HepG2 (cell line): ENCODE results near the gene SH2D2A. TPM values are rescaled to one million over a fixed set of nuclear protein-coding genes. Genes with fewer than 3 reads are reported as not detected.
A peak's percentile ranks its signal among the peaks of the same experiment; 100 is the strongest.

Experiments
- ATAC-seq: fragments of 200-7000 bp; cut with Tn5 transposase; 3 replicates; pipeline ENCODE4 v1.9.1; 2020; ENCODE audit warnings: mild to moderate bottlenecking, moderate library complexity
- BruUV-seq: library from RNA; stranded (reverse); fragments of 400-500 nt; replicated peaks from 2 replicates; lab custom pipeline; 2021; lab: Mats Ljungman, UMichigan
- CTCF ChIA-PET: fragments of 300-600 bp; formaldehyde crosslinking; extraction: SDS; loops from one replicate; lab custom pipeline; 2021; ENCODE audit warnings: low total read pairs, inconsistent platforms, low intra/inter-chr PET ratio; lab: Yijun Ruan, JAX
- POLR2A ChIA-PET: fragments of 350-600 bp; sonication (Branson Sonifier 250); formaldehyde crosslinking; loops from one replicate; lab custom pipeline; 2020; ENCODE audit warnings: antibody characterized with exemption, inconsistent platforms; lab: Yijun Ruan, JAX
- DNase-seq: peaks from one replicate; pipeline ENCODE4 v3.0.0-alpha.2; 2015; ENCODE audit warnings: low spot score
- FAIRE-seq: peaks from 3 replicates; lab custom pipeline; 2011; peaks lifted over from hg19 to GRCh38; lab: Jason Lieb, UNC
- H2AFZ ChIP-seq: one replicate; pipeline ENCODE4 v1.6.1; 2011; ENCODE audit warnings: low read length, inconsistent platforms
- H3K27ac ChIP-seq: fragments of 300-600 bp; 3 replicates; pipeline ENCODE4 v1.8.0; 2011; ENCODE audit warnings: mixed run types, mild to moderate bottlenecking, mixed read lengths, low read length, inconsistent platforms; ENCODE audit not compliant: insufficient read depth; ENCODE audit errors: extremely low read length
- H3K27me3 ChIP-seq, 2 experiments: fragments of 200-600 bp in 1 of 2; 2 replicates in 1 of 2; 3 replicates in 1 of 2; pipeline versions ENCODE4 v1.6.0 to v1.8.0; 2011; ENCODE audit warnings: low read length in 2 of 2, mild to moderate bottlenecking in 2 of 2, moderate library complexity in 2 of 2, inconsistent platforms in 1 of 2; ENCODE audit not compliant: insufficient read depth in 2 of 2, control insufficient read depth in 1 of 2
- H3K36me3 ChIP-seq, 2 experiments: fragments of 200-600 bp in 1 of 2; replicated peaks in 1 of 2; 2 replicates in 1 of 2; 3 replicates in 1 of 2; pipeline versions ENCODE4 v1.5.1 to v1.8.0; 2011; ENCODE audit warnings: low read length in 2 of 2, inconsistent platforms in 1 of 2; ENCODE audit not compliant: insufficient read depth in 2 of 2, control insufficient read depth in 1 of 2
- H3K4me1 ChIP-seq: 2 replicates; pipeline ENCODE4 v1.5.1; 2012; ENCODE audit warnings: low read length, inconsistent platforms; ENCODE audit not compliant: insufficient read depth
- H3K4me2 ChIP-seq: 2 replicates; pipeline ENCODE4 v1.6.0; 2011; ENCODE audit warnings: low read depth, low read length, inconsistent platforms
- H3K4me3 ChIP-seq, 3 experiments: fragments of 200-600 bp in 1 of 3; sonication (generic), shearing (Covaris generic) in 1 of 3; replicated peaks in 1 of 3; 2 replicates each; pipeline ENCODE4 v1.5.1; 2011 to 2016; ENCODE audit warnings: low read length in 3 of 3, inconsistent platforms in 2 of 3, low read depth in 2 of 3, mild to moderate bottlenecking in 2 of 3, control low read depth in 1 of 3, mixed read lengths in 1 of 3; ENCODE audit not compliant: insufficient read depth in 1 of 3
- H3K79me2 ChIP-seq: one replicate; pipeline ENCODE4 v1.6.1; 2011; ENCODE audit warnings: low read length, inconsistent platforms; ENCODE audit not compliant: insufficient read depth
- H3K9ac ChIP-seq: 2 replicates; pipeline ENCODE4 v1.6.0; 2011; ENCODE audit warnings: mild to moderate bottlenecking, low read depth, low read length, inconsistent platforms; ENCODE audit not compliant: insufficient read depth
- H3K9me3 ChIP-seq: 2 replicates; pipeline ENCODE4 v1.5.1; 2012; ENCODE audit warnings: mild to moderate bottlenecking, low read length
- H4K20me1 ChIP-seq: 2 replicates; pipeline ENCODE4 v1.6.0; 2011; ENCODE audit warnings: inconsistent platforms, mild to moderate bottlenecking, low read length, moderate library complexity; ENCODE audit not compliant: insufficient read depth
- CREB1 ChIP-seq, 2 experiments: fragments of 450-650 bp in 1 of 2; IDR thresholded peaks; 2 replicates each; pipeline ENCODE4 v1.6.1; 2016 to 2017; ENCODE audit warnings: control low read depth in 1 of 2, mild to moderate bottlenecking in 1 of 2, missing compliant biosample characterization in 1 of 2, missing genetic modification characterization in 1 of 2
- KMT2B ChIP-seq: IDR thresholded peaks from 2 replicates; pipeline ENCODE4 v1.6.1; 2016; ENCODE audit warnings: missing genetic modification reagents, missing compliant biosample characterization
- NAIF1 ChIP-seq: sonication (generic); formaldehyde crosslinking; IDR thresholded peaks from 2 replicates; pipeline ENCODE4 v1.5.0; 2020; ENCODE audit warnings: mild to moderate bottlenecking, missing genetic modification reagents, borderline replicate concordance
- POLR2G ChIP-seq: fragments of 200-400 bp; formaldehyde crosslinking; IDR thresholded peaks from 2 replicates; pipeline ENCODE4 v1.6.1; 2018; ENCODE audit warnings: mild to moderate bottlenecking, low read depth, low read length, moderate library complexity
- PRDM10 ChIP-seq: sonication (generic); formaldehyde crosslinking; IDR thresholded peaks from 2 replicates; pipeline ENCODE4 v1.4.0; 2020; ENCODE audit warnings: low read depth, missing genetic modification reagents
- REL ChIP-seq: sonication (generic); formaldehyde crosslinking; conservative IDR thresholded peaks from 2 replicates; pipeline ENCODE4 v1.8.0; 2022; ENCODE audit warnings: mild to moderate bottlenecking, missing genetic modification reagents, moderate library complexity
- REPIN1 ChIP-seq: sonication (generic); formaldehyde crosslinking; IDR thresholded peaks from 2 replicates; pipeline ENCODE4 v1.8.0; 2022; ENCODE audit warnings: missing genetic modification reagents, low read depth, mild to moderate bottlenecking, borderline replicate concordance
- ZEB1 ChIP-seq: IDR thresholded peaks from 2 replicates; pipeline ENCODE4 v1.6.1; 2012; ENCODE audit warnings: mild to moderate bottlenecking, low read depth, inconsistent platforms; ENCODE audit not compliant: insufficient replicate concordance
- ZNF18 ChIP-seq: sonication (generic); formaldehyde crosslinking; IDR thresholded peaks from 2 replicates; pipeline ENCODE4 v1.8.0; 2022; ENCODE audit warnings: mild to moderate bottlenecking, missing genetic modification reagents; ENCODE audit not compliant: insufficient replicate concordance
- ZSCAN21 ChIP-seq: sonication (generic); formaldehyde crosslinking; IDR thresholded peaks from 2 replicates; pipeline ENCODE4 v1.8.0; 2022; ENCODE audit warnings: mild to moderate bottlenecking, missing genetic modification reagents, moderate library complexity, borderline replicate concordance
- WGBS: methylation state at CpG from one replicate; pipeline ENCODE4 v1.1.6; 2017; ENCODE audit warnings: low lambda C conversion rate; 5-methylcytosine and 5-hydroxymethylcytosine counted together
- in situ Hi-C: cut with HindIII; loops from 2 replicates; pipeline ENCODE4 v1.10.0; 2017; ENCODE audit warnings: low pct_unique_long_range_greater_than_20kb; ENCODE audit not compliant: extremely low pct_ligation_motif_present
- intact Hi-C: fragments of 100-400 bp; cut with micrococcal nuclease; formaldehyde crosslinking; loops from one replicate; pipeline ENCODE4 v1.10.0; 2022; ENCODE audit not compliant: unreplicated experiment
- polyA plus RNA-seq, 8 experiments: library from polyadenylated mRNA; depleted of rRNA in 3 of 8; stranded (reverse) in 7 of 8; unstranded in 1 of 8; fragments of >200 nt; fragmentation: Illumina TruSeq in 4 of 8; extraction: Trizol in 4 of 8; gene quantifications; 2 replicates each; pipeline versions ENCODE4 v1.2.1 to v1.2.3, GENCODE V29; 2011 to 2016; ENCODE audit warnings: low read depth in 4 of 8, missing spikeins in 1 of 8, mixed read lengths in 1 of 8; ENCODE audit not compliant: insufficient read depth in 1 of 8
- total RNA-seq, 5 experiments: library from RNA; depleted of rRNA; stranded (reverse); fragments of >200 nt; fragmentation: Illumina TruSeq; extraction: Trizol; gene quantifications; 2 replicates each; pipeline ENCODE4 v1.2.3, GENCODE V29; 2016; ENCODE audit warnings: low read depth in 1 of 5

The SH2D2A gene
- total and polyA plus RNA-seq, 2 of the 13 experiments (the other 11 are each of a cell fraction or from before 2014, with no cell fraction given): 0.57 to 0.73 TPM

DNA sequence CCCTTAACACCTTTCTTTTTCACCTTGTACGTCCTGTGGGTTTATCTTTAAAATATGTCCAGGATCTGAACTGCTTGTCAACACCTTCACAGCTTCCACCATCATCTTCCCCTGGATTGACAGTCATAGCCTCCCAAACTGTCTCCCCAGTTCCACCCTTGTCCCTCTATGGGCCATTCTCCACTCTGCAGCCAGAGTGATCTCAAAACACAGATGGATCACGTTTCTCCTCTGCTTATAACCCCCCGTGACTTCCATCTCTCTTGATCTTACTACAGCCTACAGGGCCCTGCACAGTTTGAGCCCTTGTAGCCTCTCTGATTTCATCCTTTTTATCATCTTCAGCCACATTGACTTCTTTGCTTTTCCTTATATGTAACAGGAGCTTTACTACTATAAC lies 38.0 kb upstream of the SH2D2A start (continued):
- TF ChIP-seq PRDM10 (no peak), REPIN1 (CRISPR knock-in tag) (no peak), ZSCAN21 (CRISPR knock-in tag) (no peak)

GRCh38 chr1:156853761-156854160 lies 37.1 kb upstream of the SH2D2A start:
- no peaks in the 10 kb centered on the region for H3K36me3 ChIP-seq
- H3K27me3 ChIP-seq: peaks cover 8 to 46% of the 10 kb centered on the region in 2 experiments; a peak in 3 of 5 replicates
- H2AFZ ChIP-seq: no peak overlapping the region
- no peaks in the 10 kb centered on the region for H3K79me2 ChIP-seq
- no peak for FAIRE-seq
- no peak for ATAC-seq
- peaks cover 21% of the 10 kb centered on the region for H3K4me1 ChIP-seq
- TF ChIP-seq NAIF1 (no peak), CREB1 (IDR thresholded peaks at IDR 0.05) (peak; percentile 53; the same call in 1 of the 2 replicates), CREB1 (CRISPR knock-in tag; IDR thresholded peaks at IDR 0.05) (no peak), ZEB1 (no peak), POLR2G (no peak), ZNF18 (no peak), REL (CRISPR knock-in tag) (no peak), KMT2B (no peak)
- CTCF ChIA-PET: no interaction called here
- no peak overlapping the region for H3K4me3 ChIP-seq
- in situ Hi-C loops: no loop called here
- POLR2A ChIA-PET: no interaction called here
- BruUV-seq: no TSS peak
- H3K9ac ChIP-seq: no peak overlapping the region
- H3K27ac ChIP-seq: no peak overlapping the region
- no peaks in the 10 kb centered on the region for H4K20me1 ChIP-seq
- no peaks in the 10 kb centered on the region for H3K9me3 ChIP-seq
- no peak for DNase-seq
- H3K4me2 ChIP-seq: no peak overlapping the region
- 69% methylated on average over 14 of the region's 19 CpGs for WGBS
- intact Hi-C loops: no loop called here
